HL-60 (cell line): ENCODE measurements around the gene EIF2B5.

ENCODE experiments used
- GABPA ChIP-seq: IDR thresholded peaks from 2 replicates; pipeline ENCODE4 v1.6.1; 2012; ENCODE audit warnings: low read depth
- POLR2AphosphoS5 ChIP-seq: IDR thresholded peaks from 2 replicates; pipeline ENCODE4 v1.6.1; 2012; ENCODE audit warnings: low read depth
- SPI1 ChIP-seq: IDR thresholded peaks from 2 replicates; pipeline ENCODE4 v1.6.1; 2012; ENCODE audit warnings: low read depth, mild to moderate bottlenecking, borderline replicate concordance
- TF ChIP-seq, protein P1 (sequence below): IDR thresholded peaks from one replicate; pipeline ENCODE4 v1.5.1; 2011; ENCODE audit warnings: low read length, control low read depth, inconsistent platforms; ENCODE audit not compliant: insufficient read depth
- TF ChIP-seq, protein P2 (sequence below): IDR thresholded peaks from 2 replicates; pipeline ENCODE4 v1.6.1; 2012; ENCODE audit warnings: low read depth; ENCODE audit not compliant: insufficient replicate concordance

DNA sequence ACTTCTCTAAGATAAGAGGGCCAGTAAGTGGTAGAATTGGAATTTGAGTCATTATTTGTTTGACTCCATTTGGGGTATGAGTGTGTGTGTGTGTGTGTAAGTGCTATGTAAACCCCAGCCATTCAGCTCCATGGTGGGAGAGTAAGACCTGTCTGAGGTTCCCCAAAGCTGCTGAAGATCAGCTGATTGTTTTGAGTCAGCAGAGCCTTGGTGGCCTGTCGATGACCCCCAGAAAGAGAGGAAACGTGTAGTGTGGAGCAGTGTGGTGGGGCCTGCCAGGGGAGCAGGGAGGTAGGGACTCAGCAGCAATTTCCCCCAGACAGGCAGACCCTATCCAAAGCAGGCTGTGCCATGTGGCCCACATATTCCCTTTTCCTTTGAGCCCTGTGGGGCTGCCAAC, 25.3 kb downstream of the EIF2B5 start:
- TF ChIP-seq, protein P1, sequence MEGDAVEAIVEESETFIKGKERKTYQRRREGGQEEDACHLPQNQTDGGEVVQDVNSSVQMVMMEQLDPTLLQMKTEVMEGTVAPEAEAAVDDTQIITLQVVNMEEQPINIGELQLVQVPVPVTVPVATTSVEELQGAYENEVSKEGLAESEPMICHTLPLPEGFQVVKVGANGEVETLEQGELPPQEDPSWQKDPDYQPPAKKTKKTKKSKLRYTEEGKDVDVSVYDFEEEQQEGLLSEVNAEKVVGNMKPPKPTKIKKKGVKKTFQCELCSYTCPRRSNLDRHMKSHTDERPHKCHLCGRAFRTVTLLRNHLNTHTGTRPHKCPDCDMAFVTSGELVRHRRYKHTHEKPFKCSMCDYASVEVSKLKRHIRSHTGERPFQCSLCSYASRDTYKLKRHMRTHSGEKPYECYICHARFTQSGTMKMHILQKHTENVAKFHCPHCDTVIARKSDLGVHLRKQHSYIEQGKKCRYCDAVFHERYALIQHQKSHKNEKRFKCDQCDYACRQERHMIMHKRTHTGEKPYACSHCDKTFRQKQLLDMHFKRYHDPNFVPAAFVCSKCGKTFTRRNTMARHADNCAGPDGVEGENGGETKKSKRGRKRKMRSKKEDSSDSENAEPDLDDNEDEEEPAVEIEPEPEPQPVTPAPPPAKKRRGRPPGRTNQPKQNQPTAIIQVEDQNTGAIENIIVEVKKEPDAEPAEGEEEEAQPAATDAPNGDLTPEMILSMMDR = no peak
- TF ChIP-seq, protein P2, sequence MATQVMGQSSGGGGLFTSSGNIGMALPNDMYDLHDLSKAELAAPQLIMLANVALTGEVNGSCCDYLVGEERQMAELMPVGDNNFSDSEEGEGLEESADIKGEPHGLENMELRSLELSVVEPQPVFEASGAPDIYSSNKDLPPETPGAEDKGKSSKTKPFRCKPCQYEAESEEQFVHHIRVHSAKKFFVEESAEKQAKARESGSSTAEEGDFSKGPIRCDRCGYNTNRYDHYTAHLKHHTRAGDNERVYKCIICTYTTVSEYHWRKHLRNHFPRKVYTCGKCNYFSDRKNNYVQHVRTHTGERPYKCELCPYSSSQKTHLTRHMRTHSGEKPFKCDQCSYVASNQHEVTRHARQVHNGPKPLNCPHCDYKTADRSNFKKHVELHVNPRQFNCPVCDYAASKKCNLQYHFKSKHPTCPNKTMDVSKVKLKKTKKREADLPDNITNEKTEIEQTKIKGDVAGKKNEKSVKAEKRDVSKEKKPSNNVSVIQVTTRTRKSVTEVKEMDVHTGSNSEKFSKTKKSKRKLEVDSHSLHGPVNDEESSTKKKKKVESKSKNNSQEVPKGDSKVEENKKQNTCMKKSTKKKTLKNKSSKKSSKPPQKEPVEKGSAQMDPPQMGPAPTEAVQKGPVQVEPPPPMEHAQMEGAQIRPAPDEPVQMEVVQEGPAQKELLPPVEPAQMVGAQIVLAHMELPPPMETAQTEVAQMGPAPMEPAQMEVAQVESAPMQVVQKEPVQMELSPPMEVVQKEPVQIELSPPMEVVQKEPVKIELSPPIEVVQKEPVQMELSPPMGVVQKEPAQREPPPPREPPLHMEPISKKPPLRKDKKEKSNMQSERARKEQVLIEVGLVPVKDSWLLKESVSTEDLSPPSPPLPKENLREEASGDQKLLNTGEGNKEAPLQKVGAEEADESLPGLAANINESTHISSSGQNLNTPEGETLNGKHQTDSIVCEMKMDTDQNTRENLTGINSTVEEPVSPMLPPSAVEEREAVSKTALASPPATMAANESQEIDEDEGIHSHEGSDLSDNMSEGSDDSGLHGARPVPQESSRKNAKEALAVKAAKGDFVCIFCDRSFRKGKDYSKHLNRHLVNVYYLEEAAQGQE = no peak
- no peak for TF ChIP-seq POLR2AphosphoS5
- no peak for TF ChIP-seq GABPA
- no peak for TF ChIP-seq SPI1
